GM19397 (cell line): ENCODE results near the gene TMEM8B.

Source experiments
- ATAC-seq: cut with Tn5 transposase; IDR thresholded peaks from one replicate; pipeline ENCODE4 v1.9.1; 2021; ENCODE audit warnings: mild to moderate bottlenecking, moderate library complexity; ENCODE audit not compliant: unreplicated experiment

The TMEM8B gene

DNA sequence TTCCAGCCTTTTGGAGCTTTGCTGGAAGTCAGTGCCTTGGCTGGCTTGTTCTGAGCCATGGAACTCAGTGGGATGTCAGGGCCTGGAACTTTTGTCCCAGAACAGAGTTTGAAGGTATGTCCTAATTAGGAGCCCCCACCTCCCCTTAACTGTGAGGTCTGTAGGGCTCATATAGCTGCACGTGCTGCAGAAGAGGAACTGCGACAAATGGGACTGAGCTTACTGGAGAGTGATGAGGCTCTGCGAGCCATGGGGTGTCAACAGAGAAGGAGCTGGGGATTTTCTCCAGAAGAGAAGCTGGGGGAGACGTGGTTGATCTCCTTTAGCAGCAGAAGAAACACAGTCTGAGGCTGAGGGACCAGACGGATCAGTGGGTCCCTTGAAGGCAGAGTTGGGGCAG lies 10.9 kb downstream of the TMEM8B start:
- ATAC-seq = no peak

DNA sequence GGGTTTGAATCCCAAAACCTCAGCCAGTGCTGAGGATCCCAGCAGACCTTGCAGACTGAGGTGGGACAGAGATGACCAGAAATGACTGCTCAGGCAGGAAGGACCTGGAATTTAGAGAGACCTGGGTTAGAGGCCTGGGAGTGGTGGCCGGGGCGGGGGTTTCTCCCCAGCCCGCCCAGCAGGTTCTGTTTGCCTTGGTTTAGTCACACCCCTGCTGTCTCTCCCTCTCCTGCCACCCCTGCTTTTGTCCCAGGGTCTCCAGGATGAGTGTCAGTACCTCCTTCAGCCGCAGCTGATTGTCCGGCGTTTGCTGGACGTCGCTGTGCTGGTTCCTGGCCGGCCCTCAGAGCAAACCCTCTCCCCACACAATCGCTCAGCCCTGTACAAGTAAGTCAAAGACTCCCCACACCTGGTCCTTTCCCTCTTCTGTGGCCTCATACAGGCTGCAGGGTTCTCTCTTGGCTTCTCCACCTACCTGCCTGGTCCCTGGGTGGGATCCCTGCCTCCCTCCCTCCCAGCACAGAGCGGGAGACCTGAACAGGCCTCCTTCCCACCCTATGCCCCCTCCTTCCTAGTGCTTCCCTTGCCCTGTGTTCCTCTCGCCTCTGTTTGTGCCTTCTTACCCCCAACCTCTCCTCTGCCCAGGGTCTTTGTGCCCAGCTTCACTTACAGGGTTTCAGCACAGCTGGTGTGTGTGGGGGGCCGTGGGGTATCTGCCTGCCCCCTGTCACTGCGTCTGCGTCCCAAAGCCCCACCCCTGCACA lies 12.0 kb downstream of the TMEM8B start:
- ATAC-seq = no peak

DNA sequence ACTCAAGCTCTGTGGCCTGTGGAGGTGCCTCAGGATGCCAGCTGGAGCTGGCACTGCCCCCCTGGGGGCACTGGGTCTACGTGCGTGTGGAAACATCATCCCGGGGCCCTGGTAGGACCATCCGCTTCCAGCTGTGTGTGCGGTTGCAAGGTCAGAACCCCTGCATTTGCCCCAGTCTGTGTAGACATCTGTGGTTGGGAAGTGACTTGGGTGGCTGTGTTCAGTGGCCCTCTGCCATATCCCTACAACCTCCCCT lies 12.5 kb downstream of the TMEM8B start:
- no peak for ATAC-seq

- no peak for ATAC-seq
Measured at GRCh38 chr9:35842020-35842745, 13.2 kb downstream of the TMEM8B start.

DNA sequence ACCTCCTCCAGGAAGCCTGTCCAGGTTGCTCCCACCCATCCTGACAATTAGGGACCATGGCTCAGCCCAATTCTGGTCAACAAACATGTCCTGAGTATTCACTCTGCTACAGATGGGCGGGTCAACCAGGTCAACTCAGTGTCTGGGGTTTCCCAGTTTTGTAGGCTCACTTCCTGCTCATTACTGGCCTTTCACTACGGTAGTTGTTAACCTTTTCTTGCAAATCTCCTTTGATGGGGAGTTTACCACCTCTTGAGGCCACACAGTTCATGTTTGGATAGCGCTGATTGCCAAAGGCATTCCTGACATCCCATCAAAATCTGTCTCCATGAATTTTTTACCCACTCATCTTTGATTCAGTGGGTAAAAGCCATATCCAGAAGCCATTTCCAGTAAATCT lies 13.8 kb downstream of the TMEM8B start:
- no peak for ATAC-seq

DNA sequence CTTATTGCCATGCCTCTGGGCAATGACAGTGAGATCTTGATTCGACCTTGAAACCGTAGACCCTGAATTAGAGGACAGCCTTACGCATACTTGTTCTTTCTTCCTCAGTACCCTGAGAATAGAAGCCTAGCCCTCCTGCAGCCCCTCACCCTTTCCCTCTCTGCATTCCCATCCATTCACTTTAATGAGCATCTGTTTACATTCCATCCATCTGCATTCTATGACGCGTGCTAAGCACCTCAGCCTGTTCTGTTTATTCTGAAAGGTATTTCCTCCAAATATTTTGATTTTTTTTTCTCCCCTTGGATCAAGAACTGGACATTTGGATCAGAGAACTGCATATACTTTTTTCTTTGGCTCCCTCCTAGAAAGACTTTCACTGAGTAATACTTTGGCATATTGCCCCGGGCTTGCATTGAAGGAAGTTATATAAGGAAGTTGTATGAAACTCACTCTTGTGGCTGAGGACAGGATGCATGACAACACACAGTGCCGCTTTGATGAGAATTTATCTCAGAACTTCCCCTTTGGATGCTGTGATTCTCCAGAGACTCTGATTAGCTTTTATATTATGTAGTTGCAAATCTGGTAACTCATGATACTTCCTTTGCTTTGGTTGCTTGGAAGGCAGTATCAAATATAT lies 15.7 kb downstream of the TMEM8B start:
- ATAC-seq = no peak

GRCh38 chr9:35845824-35846771 lies 17.1 kb downstream of the TMEM8B start:
- no peak for ATAC-seq

- peak; percentile 88 for ATAC-seq
Measured at GRCh38 chr9:35847792-35848572, 19.0 kb downstream of the TMEM8B start.

GRCh38 chr9:35852267-35852815 lies 23.3 kb downstream of the TMEM8B start:
- no peak for ATAC-seq

GRCh38 chr9:35852876-35853865 lies 24.1 kb downstream of the TMEM8B start:
- ATAC-seq = no peak

DNA sequence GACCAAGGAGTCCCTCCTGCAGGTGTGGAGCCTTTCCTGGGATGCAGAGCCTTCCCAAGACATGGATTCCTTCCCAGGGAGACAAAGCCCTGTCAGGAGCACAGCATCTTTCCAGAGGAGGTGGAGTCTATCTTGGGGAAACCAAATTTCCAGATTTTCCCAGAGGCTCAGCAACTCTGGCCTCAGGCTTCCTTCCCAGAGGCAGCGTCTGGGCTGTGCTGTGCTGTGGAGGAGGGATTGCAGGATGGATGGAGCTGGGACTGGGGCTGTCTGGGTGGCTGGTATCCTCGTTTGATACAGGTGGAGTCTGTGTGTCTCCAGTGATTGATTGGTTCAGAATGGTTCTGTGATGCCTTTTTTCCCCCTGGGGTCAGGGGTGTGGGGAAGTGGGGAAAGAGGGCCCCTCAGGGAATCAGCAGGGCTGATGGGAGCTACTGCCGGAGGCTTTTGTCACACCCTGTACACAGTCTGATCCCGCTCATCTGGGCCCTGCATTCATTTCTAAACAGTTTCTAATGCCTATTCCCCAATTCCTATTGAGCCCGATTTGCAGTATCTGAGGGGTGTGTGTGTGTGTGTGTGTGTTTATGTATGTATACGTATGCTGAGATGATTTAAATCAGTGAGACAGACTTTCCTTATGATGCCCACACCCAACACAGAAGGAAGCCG lies 25.2 kb downstream of the TMEM8B start:
- no peak for ATAC-seq

DNA sequence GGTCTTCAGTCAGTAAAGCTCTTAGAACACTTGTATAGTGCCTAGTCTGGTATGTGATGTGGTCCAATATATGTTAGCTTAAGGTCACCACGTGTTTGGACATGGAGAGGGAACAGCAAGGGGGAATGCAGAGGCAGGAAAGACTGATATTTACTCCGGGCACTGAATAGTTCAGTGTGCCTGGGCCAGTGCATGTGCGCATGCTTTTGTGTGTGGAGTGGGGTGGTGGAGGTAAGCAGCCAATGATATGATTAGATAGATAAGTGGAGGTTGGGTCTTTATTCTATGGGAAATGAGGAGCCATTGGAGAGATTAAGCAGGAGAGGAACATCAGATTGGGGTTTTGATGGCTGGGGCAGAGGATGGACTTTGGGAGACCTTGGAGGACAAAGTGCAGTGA lies 27.2 kb downstream of the TMEM8B start:
- ATAC-seq = no peak

- no peak for ATAC-seq
Measured at GRCh38 chr9:35856882-35857281, 27.9 kb downstream of the TMEM8B start.

GRCh38 chr9:35858458-35858857 lies 29.4 kb downstream of the TMEM8B start:
- no peak for ATAC-seq

DNA sequence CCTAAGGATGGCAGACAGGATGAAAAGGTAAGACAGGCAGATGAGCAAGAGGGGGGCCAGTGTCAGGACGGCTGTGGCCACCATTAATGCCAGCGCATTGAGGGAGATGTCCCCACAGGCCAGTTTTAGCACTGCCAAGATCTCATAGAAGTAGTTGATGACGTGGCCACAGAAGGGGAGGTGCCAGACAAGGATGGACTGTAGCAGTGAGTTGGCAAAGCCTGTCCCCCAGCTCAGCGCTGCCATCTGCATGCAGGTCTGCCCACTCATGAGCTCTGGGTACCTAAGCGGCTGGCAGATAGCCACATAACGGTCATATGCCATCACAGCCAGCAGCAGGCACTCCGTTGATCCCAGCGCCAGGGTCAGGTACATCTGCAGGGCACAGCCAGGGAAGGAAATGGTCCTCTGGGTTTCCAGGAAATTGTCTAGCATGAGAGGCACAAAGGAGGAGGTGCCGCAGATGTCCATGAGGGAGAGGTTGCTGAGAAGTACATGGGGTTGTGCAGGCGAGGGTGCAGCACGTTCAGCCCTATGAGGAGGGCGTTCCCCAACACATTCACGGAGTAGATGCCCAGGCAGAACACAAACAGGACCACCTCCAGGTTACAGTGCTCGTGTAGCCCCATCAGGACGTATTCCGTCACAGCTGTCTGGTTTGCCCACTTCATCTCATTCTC lies 30.4 kb downstream of the TMEM8B start:
- no peak for ATAC-seq

GRCh38 chr9:35859990-35860339 lies 30.9 kb downstream of the TMEM8B start:
- ATAC-seq = no peak

DNA sequence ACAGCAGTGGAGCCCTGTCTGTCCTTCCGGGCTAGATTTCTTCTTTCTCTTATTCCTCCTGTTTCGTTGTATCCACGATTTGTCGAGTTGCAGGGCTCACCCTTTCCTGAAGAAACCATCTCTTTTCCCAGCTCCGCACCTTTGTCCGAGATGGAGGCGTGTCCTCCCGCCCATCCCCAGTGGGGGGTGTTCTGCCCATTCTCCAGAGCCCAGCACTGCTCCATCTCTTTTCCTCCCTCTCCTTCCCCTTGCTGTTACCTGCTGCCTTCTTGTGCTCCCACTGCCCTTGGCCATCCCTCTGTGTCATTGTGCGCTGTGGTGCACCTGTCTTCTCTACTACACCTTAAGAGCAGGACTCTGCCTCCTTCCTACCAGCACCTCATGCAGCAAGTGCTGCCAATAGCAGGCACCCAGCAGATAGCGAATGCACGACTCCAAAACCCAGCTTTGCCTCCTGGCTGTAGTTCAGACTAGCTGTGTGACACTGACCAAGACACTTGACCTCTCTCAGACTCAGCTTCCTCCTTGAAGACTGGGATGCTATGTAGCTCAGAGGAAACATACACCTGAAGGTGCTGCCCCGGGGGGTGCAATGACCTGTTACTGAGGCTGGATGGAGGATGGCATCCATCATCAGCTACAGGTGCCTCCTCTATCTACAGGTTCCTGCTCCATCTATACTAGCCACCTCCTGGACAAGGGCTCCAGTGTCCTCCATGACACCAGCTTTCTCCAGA lies 32.3 kb downstream of the TMEM8B start:
- no peak for ATAC-seq
